GM19463 (cell line): Measurements from ENCODE around the gene KHDC4.

ENCODE experiments used
- ATAC-seq: cut with Tn5 transposase; IDR thresholded peaks from one replicate; pipeline ENCODE4 v1.9.1; 2021; ENCODE audit warnings: mild to moderate bottlenecking, moderate library complexity; ENCODE audit not compliant: unreplicated experiment

Gene KHDC4

DNA sequence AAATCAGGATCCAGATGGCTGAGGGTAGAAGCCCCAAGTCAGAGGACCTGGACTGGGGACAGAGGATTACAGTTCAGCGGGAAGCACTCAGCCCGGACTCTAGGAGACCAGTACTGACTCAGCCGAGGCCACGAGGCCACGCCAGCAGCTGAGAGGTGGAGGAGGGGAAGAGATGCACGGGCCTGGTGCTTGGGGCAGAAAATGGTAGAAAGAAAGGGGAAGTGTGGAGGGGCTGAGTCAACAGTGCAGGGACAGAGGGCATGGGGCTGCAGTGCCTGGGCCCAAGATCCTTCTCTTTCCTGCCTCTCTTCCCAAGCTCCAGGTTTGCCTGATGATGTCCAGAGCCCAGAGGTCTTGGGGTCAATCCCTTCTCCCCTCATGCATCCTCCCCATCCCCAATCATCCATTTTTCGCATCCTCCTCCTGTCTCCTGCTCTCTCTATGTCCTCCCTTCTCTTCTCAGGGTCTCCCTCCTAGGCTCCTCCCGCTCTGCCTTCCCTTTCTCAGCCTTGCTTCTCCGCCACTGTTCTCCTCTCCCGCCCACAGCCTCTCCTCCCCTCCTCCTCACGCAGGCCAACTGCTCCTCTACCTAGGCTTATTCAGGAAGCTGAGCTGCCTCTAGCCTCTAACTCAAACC is 36.4 kb upstream of the KHDC4 start:
- peak; percentile 84 for ATAC-seq

DNA sequence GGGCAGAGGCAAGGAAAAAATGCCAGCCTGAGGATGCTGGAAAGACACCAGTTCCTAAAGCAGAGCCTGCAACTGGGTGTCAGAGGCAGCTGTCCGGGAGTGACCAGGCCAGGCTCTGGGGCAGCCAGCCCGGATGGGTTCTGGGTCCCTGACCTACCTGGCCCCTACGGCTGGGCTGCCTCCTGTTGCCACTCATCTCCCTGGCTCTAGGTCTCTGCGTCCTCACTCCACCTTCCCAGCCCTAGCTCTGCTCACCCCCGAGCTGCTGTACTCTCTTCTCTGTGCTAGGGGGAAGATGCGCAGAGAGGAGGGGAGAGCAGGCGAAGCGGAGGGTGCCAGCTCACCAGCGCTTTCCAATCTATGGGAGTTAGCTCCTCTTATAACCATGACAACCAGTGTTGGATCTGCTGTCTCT is 35.2 kb upstream of the KHDC4 start:
- no peak for ATAC-seq

DNA sequence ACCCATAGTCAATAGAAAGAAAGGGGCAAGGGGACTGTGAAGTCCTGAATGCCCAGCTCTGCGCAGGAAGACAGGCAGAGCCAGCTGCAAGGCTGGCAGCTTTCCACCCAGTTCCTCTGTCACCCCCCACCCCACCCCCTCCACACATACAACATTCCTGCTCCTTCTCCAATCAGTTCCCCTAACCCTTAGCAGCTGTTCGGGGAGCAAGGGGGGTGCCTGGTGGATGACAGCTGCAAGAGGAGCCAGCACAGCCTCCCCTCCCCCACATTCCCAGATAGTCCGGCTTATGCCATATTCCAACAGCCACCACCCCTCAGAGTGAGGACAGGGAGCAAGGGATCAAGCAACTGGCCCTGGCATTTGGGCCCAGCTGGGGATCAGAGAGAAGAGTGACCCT is 34.5 kb upstream of the KHDC4 start:
- ATAC-seq: no peak

DNA sequence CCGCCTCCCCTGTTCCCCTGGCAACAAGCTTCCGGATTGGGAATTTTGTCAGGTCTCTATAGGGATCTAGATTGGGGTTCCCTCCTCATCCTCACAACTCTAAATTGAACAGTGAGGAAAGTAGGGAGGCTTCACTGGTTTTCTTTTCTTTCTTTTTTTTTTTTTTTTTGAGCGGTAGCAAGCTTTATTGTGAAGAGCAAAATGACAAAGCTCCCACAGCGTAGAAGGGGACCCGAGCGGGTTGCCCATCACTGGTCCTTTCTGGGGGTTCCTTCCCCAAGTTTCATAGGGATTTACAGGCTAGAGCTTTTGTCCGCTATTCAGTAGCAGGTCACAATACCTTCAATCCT is 33.8 kb upstream of the KHDC4 start:
- ATAC-seq: no peak

DNA sequence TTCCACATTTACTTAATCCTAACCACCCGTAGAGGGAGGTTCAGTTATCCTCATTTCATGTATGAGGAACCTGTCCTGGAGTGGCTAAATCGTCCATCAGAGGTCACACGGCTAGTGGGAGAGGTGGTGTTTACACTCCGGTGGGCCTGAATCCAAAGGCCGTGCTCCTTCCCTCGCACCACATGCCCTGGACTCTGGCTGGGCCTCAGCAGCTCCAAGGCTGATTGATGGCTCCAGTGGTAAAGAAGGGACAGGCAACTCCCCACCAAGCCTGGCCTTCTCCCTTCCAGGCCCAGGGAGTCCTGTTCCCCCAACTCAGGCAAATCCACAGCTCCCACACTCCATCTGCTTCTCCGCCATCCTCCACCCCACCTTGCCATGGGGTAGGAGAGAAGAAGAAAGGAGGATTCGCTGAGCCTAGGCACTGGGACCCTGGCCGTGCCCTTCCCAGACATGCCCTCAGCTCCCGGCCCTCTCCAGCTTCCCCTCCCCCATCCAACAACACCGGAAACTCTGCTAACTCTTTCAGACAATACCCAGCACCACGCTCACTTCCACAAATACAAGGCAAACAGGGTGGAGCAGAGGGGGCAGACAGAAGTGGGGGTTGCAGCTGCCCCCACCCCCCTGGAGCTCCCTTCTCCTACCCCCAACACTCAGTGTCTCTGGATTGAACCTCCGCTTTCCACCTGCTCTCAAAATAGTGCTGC is 33.3 kb upstream of the KHDC4 start:
- no peak for ATAC-seq

DNA sequence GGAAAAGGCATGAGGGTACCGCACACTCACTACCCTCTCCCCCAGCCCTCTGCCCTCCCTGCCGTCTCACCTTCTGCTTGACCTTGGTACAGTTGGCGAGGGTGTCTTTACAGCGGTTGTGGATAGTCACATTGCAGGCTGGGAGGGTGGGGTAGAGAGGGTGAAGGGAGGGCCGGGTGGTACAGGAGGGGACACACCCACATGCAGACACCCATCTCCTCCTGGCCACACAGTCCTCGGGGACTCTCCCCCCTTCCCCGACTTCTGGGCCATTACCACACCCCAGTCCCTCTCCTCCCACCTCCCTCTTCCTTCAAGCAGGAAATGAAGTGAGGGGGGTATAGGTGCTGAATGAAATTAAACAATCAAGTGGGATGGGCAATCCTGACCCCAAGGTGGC is 32.5 kb upstream of the KHDC4 start:
- ATAC-seq: no peak

DNA sequence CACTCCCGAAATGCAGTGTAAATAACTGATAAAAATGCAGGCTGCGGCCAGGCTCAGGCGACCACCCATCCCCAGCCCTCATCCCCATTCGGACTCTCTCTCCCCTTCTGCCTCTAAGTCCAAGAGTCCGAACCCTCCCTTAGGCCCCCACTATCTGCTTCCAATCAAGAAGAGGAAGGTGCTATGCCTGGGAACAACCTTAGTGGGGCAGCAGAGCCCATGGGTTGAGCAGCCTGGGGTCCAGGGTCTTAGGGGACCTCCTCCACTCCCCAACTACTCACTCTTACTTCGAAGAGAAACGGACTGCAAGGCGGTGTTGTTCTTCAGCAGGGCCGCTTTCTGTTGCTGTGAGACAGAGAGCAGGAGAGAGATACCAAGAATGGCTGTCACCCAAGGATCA is 31.9 kb upstream of the KHDC4 start:
- no peak for ATAC-seq

DNA sequence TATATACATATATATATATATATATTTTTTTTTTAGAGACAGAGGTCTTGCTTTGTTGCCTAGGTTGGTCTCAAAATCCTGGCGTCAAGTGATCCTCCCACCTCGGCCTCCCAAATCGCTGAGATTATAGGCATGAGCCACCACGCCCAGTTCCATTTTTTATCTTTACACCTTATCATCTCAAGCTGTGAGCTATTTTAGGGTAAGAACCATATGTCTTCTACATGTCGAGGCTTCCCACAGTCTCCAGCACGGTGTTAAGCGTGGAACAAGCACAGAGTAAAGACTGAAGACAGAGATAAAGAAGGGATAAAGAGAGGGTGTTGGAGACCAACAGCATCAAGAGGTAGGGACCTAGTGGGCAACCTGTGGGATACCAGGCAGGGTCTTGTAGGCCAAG is 30.0 kb upstream of the KHDC4 start:
- ATAC-seq: no peak

DNA sequence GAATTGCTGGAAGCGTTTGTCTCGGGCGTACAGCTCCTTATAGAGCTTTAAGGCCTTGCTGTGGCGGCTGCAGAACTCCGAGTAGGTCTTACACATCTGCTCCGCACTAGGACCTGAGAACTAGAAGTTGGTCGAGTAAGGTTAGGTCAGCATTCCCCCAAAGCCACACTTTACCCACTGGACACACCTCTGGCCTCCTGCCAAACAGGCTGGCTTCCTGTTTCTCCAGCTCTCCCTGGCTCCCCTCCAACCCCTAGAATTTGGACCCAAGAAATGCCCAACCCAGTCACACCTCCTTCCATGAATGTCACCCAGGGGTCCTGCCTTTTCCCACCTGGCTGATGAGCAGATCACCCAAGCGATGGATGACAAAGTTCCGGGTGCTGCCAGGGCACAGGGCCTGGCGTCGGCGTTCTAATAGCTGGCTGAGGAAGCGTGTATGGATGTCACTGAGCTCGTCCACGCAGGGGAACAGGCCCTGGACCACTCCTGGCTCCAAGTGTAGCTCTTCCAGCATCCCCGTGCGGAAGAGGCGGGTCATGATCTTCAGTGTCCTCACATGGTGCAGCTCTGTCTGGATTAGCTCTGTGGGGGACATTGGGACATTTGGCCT is 28.5 kb upstream of the KHDC4 start:
- no peak for ATAC-seq

DNA sequence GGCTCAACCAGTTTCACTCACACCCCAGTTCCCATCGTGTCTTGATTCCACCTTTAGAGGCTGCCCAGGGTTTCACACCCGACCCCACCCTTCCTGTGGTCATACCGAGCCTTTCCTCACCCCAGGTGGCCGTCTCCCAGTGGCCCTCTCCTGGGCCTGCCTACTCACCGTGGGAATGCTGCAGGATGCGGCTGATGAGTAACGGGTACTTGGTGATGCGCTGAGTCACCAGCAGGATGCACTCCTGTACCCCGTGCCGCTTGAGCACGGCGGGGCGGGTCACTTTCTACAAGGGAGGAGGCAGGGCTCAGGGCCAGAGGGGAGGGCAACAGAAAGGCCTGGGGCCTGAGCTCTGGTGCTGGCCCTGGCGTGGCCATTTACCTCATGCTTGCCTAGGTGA is 27.7 kb upstream of the KHDC4 start:
- no peak for ATAC-seq

DNA sequence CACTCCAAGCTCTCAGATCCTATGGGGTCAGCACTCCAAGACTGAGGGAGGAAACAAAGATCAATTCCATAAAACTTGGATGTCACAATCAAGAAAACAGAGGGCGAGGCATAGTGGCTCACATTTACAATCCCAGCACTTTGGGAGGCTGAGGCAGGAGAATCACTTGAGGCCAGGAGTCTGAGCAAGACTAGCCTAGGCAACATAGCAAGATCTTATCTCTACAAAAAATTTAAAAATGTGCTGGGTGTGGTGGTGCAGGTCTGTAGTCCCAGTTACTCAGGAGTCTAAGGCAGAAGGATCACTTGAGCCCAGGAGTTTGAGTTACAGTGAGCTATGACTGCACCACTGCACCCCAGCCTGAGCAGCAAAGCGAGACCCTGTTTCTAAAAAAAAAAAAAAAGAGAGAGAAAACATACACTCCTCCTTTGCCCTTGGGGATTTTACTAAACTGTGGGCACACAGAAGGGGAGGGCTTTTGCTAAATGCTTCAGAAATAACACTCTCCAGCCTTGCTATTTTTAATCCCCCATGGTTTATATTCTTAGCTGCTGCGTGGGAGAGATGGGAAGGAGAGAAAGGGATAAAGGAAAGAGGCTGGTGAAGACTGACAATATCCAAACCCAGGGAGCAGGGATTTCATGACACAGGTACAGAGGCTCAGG is 26.0 kb upstream of the KHDC4 start:
- no peak for ATAC-seq

DNA sequence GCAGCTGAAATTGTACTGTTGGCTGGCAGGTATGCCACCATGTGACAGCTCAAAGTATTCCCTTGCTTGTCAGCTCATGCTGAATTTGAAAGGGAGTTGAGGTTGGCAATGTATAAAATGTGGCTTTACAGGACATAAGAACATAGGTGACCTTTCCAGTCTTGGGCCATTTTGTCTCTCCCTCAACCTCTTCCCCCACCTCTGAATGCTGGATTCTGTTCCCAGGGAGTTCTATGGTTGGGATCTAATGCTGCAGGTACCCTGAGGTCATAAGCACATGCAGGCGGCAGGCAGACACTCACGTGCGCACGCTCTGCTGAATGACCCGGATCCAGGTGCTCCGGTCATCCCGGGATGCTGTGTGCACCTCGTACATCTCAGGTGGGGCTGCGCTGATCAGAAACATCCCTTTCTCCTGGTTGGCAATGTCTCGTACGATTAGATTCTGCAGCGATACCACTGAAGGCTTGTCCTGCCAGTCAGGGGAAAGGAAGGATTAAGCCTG is 23.2 kb upstream of the KHDC4 start:
- ATAC-seq: no peak

DNA sequence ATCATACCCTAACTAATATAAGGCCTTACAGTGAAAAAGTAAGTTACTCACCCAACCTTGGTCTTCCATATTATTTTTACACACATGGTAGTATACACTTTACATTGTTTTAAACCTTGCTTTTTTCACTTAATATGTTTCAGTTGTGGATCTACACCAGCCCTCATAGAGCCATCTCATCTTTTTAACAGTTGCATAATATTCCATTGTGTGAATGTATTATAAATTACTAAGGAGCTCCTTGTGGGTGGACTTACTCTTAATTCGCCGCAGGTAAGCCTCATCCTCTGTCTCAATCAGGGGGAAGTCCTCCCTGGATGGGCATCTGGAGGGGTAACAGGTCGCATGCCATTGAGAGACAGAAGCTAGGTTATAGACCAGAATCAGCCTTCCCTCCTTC is 20.4 kb upstream of the KHDC4 start:
- no peak for ATAC-seq

DNA sequence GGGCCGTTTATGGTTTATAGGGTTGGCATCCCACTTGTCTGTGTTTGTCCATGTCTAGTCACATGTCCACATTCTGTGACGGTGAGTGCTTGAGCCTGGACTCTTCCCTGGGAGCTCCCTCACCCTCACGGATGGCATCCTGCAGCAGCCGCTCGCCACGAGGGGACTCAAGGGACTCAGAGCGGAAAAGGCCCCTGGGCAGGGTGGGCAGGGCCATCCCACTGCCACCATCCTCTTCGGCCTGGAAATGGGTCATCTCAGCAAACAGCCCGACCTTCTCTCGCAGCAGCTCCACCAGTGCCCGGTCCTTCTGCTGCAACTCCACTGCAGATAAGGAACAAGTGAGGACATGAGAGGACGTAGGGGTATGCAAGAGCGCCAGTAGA is 18.3 kb upstream of the KHDC4 start:
- no peak for ATAC-seq

DNA sequence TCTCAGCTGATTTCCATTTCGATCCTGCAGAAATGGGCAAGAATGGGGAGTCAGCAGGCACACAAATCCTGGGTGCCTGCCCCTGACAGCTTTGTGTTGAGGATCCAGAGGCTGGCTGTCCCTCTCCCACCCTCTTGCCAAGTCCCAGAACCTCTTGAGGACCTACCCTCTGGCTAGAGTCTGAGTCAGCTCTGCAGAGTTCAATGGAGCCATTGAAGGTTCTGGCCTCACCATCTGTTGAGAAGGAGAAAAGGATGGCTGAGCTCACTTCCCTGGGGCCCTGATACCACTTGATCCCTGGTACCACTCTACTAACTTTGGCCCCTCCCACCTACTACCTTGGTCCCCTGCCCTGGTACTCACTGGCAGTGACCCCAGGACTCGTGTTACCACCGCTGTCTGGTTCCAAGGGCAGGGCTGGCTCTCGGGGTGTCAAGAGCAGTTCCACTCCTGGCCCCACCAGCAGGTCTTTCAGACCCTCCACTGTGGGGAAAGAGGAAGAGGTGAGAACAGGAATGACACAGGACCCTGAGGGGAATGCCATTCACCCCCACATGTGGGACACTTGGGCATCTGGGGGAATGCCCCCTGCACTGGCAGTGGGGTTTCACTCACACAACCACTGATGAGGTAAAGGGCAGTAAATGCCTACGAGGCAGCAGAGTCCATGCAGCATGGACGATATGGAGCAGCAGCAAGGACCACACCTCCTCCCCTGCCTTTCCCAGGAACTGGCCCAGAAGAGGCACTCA is 17.7 kb upstream of the KHDC4 start:
- no peak for ATAC-seq

DNA sequence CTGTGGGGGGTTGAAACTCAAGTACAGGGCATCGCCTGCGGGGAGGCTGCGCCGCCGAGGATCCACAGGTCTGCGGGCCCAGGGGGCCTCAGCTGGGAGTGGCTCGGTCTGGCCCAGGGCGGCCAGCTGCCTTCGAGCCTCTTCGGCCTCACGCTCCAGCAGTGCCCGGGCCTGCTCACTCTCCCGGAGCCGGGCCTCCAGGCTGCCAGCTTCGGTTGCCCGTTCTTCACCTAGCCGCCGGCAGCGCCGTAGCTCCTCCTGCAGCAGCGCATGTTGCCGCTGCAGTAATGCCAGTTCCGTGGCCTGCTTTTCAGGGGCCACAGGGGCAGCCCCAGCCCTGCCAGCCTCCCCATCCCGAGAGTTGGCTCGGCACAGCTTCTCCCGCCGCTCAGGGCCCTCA is 16.6 kb upstream of the KHDC4 start:
- ATAC-seq: no peak

DNA sequence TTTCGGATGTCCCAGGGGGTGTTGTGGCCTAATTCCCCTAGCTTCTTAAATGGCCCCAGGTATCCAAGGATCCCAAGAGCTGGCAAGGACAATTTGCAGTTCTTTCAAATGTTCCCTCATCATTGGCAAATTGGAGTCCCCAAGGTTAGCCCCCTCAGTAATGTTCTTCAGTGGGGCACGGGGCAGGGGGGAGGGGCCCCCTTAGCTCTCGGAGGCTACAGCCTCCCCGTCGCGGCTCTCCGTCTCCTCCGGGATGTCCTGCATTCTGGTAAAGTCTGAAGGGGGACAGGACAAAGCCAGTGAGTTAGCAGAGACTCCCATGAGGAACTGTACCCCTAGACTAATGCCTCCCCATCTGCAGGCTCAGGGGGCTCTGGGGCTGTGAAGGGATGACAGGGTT is 13.5 kb upstream of the KHDC4 start:
- no peak for ATAC-seq

DNA sequence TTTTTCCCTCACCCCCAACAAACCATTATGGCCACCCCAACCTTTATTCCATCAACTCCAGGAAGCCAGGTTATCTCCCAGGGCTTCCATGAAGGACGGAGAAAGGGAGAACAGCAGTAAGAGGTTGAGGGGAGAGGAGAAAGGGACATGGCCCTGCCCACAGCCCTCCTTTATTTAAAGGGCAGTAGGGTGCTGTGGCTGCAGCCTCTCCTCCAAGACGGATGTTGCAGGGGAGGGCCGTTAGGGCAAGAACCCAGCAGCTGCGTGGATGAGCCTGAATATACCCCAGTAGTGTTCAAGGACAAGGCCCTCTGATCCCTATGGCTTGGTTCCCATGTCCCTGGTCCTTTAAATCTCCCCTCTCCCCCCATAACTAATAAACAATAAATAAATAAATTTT is 13.1 kb upstream of the KHDC4 start:
- ATAC-seq: no peak

DNA sequence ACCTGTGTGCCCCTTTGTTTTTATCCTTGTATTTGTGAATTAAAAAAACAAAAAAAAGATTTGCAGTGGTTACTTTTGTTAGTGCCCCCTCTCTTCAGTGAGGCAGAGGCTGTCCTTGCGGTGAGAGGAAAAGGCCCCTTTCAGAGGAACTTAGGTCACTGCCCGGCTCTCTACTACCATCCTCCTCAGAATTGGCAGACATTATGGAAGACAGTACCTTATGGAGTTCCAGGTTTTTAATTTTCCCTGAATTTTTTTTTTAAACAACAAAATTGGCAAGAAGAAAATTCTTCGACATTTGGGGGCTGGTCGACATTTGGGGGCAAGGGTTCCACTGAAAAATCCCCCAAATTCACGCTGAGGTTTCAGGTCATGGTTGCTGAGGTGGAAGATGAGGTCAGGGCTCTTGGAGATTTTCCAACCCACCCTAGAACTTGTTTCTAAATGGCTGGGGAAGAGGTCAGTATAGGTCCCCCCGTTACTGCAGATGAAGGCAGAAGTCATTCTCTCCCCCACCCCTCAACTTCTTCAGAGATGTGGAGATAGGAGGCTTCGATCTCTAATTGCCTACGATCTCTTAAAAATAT is 12.5 kb upstream of the KHDC4 start:
- ATAC-seq: no peak

DNA sequence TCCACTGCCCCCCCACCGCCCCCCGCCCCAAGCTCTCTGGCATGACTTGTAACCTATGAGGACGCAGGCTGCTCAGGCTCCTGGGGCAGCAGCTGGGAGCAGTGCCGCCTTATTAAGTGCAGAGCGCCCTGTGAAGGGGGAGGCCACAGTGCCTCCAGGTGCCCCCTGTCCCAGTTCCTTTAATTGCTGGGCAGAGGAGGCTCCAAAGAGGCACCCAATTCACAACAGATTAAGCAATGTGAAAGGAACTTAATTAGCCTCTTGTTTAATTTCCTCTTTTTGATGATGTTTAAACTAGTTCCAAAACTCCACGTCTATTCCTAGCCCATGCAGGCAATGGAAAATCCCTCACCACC is 10.2 kb upstream of the KHDC4 start:
- ATAC-seq: no peak

DNA sequence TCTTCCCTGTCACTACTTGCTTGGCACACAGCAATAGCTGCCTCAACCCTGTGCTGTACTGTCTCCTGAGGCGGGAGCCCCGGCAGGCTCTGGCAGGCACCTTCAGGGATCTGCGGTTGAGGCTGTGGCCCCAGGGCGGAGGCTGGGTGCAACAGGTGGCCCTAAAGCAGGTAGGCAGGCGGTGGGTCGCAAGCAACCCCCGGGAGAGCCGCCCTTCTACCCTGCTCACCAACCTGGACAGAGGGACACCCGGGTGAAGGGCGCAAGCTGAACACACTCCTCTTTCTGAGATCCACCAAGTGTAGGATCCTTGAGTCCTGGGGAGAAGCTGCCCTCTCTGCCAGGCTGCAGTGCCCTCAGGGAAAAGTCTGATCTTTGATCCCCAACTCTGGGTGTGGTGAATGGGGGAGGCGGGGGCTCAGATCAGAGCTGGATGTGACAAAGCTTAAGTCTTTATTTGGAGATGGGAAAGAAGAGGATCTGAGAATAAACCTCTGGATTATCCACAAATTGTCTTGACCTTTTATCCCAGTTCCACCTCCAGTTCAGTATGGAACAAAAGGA is 8.4 kb upstream of the KHDC4 start:
- no peak for ATAC-seq
